Posterior cingulate gyrus (tissue), 11 donors: ENCODE measurements around the gene CTCF.

Source experiments
- DNase-seq, 10 donors: peaks; one replicate each; pipeline versions ENCODE4 v3.0.0 to v3.0.0-alpha.2; 2020 to 2021; ENCODE audit warnings: mixed read lengths in 3 of 10
- intact Hi-C: fragments of 100-400 bp; cut with DNase I; formaldehyde crosslinking; loops from one replicate; pipeline ENCODE4 v1.15.1; 2023

CTCF gene

GRCh38 chr16:67667817-67668494 lies 105.6 kb downstream of the CTCF start:
- peak; percentile 69 to 98 (median 88) for DNase-seq
- intact Hi-C loops, result loop anchor here (1.0 to 10.0 kb wide), 4 partner anchors 54 to 177 kb away; partner anchors contain the start of genes CENPT, CTCF, NUTF2 and THAP11

GRCh38 chr16:67668495-67669157 lies 106.3 kb downstream of the CTCF start:
- DNase-seq, result no peak
- intact Hi-C loops, result loop anchor here (2.0 to 10.0 kb wide), 3 partner anchors 54 to 176 kb away; partner anchors contain the start of genes CENPT, CTCF, NUTF2 and THAP11

DNA sequence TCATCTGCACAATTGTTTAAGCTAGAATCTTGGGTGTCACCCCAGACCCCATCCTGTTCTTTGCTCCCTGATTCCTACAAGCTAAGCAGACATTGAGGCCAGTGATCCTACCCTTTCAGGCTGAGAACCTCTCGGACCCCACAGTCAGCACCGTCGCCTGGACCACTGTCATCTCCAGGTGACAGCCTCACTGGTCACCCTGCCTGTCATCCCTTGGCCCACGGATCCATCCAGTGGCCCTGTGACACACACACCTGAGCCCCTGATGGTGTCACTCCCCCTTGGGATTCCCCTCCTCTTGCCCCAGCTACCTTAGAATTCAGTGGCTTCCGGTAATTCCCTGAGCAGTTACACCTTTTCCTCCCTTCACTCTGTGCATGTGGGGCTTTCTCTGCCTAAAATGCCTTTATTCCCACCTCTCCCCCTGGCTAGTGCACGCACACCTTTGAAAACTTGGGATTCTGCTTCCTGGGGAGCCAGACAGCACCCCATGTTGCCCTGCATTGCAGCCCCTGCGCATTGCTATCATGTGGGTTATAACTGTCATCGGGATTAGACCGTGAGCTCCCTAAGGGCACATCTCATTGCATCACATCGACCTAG lies 107.3 kb downstream of the CTCF start:
- no peak for DNase-seq
- intact Hi-C loops, result loop anchor here (2.0 to 10.0 kb wide), 5 partner anchors 53 to 255 kb away; partner anchors contain the start of genes CENPT, CTCF, NUTF2 and RANBP10

DNA sequence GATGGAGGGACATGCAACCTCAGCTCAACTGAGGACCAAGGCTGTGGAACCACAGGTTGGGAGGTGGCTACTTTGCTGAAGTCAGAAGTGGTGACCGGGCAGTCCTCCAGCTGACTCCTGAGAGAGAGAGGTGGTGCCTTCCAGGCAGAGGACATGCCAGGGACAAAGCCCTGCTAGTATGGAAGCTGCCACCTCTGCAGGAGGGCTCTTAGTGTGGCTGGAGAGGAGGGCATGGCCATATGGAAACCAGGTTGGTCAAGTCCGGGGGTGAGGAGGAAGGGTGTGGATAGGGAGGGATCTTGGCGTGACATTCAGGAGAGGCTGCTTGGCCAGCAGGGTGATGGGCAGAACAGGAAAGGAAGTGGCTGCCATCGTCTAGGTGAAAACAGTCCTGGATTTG lies 110.0 kb downstream of the CTCF start:
- DNase-seq, result no peak
- intact Hi-C loops, result loop anchor here (10.0 kb wide), 2 partner anchors 132 to 252 kb away; partner anchors contain the start of genes RANBP10 and TSNAXIP1

DNA sequence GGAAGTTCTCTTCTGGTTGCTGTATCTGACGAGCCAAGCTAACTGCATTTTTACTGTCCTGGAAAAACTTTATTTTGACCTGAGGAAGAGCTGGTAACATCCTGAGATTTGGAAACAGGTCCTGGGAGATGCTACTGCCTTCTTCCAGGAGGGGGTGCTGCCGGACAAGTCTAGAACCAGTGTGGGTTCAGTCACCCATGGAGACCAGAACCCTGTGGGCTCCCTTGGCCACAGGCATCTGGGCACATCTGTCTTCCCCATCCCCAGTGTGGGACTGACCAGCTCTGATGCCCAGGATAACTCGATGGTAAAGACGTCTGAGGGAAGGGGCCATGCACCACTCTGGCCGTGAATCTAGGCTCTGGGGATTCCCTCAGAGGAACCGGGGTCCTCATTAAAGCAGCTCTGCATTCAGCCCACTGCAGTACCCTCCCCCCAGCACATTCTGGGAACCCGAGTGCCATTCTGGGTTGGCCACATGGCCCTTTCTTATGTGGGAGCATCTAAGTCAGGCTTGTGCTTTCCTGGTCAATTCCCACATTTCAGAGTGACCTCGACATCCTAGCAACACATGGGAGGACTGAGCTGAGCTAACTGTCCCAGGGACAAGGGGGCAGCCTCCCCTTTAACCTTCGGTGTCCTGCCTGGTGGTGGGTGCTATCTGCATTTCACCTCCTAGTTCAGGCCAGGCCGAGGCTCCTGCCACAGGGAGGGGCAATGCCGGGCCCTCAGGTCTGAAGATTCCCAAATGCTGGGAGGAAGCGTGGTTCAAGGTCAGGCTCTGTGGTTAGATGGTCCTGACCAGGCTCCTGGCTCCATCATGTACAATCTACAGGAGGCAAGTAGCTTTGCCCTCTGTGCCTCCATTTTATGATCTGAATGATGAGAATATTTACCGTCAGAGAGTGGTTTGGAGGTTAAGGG lies 110.7 kb downstream of the CTCF start:
- intact Hi-C loops, result loop anchor here (10.0 kb wide), 2 partner anchors 132 to 252 kb away; partner anchors contain the start of genes RANBP10 and TSNAXIP1
- peak in 8 of 10 donors; percentile 39 to 95 (median 67) for DNase-seq

DNA sequence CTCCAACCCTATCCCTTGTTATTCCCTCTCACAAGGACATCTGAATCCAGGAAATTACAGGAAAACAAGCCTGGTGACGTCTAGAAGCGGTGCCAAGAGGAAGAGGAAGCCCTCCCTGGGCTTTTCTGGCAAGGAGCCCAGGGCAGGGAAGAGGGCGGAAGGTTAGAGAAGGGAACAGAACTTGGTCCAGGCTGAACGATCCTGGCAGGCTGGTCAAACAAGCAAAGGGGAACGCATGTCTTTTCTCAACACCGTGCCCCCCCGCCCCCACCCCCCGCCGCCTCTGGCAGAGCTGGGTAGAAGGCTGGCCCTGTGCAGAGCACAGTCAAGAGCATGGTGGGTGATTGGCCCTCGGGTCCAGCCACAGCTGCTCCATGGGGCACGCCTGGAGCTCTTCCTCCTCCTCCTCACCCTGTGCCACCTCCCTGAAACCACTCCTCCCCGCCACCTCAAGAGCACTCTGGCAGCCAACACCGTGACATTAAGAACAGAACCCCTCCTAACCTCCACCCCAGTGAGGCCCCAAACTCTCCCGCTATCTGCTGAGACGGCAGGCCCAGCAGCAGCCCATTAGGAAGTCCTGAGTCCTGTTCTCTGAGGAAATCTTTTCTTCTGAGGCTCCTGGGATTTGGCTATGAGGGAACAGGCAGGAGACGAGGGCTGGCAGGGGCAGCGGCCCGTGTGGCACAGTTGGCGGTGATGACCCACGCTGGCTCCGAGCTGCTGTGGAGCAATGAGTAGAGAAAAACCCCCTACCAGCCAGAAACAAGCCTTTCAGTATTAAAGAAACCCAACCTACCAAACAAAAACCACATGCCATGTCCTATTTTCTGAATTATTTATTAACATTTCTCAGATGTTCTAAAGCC lies 111.6 kb downstream of the CTCF start:
- intact Hi-C loops, result loop anchor here (10.0 kb wide), 2 partner anchors 131 to 251 kb away; partner anchors contain the start of genes RANBP10 and TSNAXIP1
- peak in 1 of 10 donors; percentile 84 for DNase-seq

- intact Hi-C loops, result loop anchor here (10.0 kb wide), 2 partner anchors 130 to 250 kb away; partner anchors contain the start of genes RANBP10 and TSNAXIP1
- peak in 1 of 10 donors; percentile 75 for DNase-seq
These were observed 112.7 kb downstream of the CTCF start for GRCh38 chr16:67674851-67675578.

DNA sequence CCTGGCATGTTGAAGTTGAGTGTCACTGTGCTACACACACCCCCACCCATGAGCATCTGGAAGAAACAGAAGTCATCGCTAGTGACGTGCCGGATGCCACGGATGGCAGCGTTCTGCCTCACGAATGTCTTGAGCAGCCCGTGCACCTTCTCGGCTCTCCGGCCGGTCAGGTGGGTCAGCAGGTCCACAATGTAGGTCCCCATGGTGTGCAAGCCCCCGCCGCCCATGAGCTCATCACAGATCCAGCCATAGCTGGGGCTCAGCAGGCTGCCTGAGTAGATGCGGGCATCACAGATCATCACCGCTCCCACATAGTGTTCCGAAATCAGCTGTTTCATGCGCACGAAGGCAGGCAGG lies 113.2 kb downstream of the CTCF start:
- DNase-seq, result peak in 1 of 10 donors; percentile 74
- intact Hi-C loops, result loop anchor here (10.0 kb wide), 2 partner anchors 129 to 249 kb away; partner anchors contain the start of genes RANBP10 and TSNAXIP1

DNA sequence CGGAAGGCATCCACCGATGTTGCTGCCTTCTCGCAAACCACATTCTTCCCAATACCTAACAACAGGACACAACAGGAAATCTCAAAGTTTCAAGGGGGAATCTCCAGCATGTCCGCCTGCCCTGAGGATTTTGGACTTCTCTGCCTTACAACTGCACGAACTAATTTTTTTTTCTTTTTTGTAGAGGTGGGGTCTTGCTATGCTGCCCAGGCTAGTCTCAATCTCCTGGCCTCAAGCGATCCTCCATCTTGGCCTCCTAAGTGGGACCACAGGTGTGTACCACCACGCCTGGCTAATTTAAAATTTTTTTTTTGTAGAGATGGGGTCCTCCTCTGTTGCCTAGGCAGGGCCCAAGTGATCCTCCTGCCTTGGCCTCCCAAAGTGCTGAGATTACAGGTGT lies 113.7 kb downstream of the CTCF start:
- no peak for DNase-seq
- intact Hi-C loops, result loop anchor here (10.0 kb wide), 2 partner anchors 129 to 249 kb away; partner anchors contain the start of genes RANBP10 and TSNAXIP1

DNA sequence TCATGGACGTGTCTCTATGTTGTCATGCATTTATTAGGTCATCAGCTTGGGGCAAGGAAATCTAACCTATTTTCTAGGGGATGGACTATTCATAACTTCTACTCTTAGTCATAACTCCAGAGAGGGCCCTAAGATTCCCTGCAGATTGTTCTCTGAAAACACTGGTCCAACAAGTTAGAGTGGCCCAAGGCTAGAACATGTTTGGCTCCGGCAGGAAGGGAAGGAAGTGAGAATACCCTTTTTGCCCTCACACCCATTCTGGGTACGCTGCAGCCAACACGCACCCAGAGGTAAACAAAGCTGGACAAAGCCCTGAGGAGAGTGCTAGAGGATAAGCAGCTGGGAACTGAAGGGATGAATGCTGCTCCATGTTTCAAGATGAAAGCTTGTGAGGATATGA lies 114.2 kb downstream of the CTCF start:
- intact Hi-C loops, result loop anchor here (10.0 kb wide), 2 partner anchors 128 to 248 kb away; partner anchors contain the start of genes RANBP10 and TSNAXIP1
- peak in 2 of 10 donors; percentile 1 to 8 for DNase-seq

DNA sequence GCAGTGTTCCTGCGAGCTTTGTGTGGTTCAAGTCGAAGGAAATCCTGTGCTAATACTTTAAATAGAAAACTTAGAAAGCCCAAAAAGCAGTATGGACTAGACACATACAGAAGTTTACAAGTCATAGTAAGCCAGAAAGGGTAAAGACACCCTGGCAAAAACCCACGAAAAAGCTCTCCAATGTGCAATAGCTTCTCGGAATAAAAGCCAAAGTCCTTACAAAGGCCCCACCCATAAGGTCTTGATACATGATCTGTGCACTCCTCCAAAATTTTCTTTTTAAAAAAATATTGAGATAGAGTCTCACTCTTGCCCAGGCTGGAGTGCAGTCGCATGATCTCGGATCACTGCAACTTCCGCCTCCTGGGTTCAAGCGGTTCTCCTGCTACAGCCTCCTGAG lies 114.6 kb downstream of the CTCF start:
- peak in 2 of 10 donors; percentile 12 to 33 for DNase-seq
- intact Hi-C loops, result loop anchor here (10.0 kb wide), 2 partner anchors 128 to 248 kb away; partner anchors contain the start of genes RANBP10 and TSNAXIP1

GRCh38 chr16:67677712-67678111 lies 115.4 kb downstream of the CTCF start:
- peak in 3 of 10 donors; percentile 13 to 40 (median 30) for DNase-seq
- intact Hi-C loops, result loop anchor here (10.0 kb wide), 2 partner anchors 127 to 247 kb away; partner anchors contain the start of genes RANBP10 and TSNAXIP1

- DNase-seq, result peak in 2 of 10 donors; percentile 12 to 14
- intact Hi-C loops, result loop anchor here (10.0 kb wide), 2 partner anchors 126 to 246 kb away; partner anchors contain the start of genes RANBP10 and TSNAXIP1
These were observed 116.2 kb downstream of the CTCF start for GRCh38 chr16:67678354-67679023.

DNA sequence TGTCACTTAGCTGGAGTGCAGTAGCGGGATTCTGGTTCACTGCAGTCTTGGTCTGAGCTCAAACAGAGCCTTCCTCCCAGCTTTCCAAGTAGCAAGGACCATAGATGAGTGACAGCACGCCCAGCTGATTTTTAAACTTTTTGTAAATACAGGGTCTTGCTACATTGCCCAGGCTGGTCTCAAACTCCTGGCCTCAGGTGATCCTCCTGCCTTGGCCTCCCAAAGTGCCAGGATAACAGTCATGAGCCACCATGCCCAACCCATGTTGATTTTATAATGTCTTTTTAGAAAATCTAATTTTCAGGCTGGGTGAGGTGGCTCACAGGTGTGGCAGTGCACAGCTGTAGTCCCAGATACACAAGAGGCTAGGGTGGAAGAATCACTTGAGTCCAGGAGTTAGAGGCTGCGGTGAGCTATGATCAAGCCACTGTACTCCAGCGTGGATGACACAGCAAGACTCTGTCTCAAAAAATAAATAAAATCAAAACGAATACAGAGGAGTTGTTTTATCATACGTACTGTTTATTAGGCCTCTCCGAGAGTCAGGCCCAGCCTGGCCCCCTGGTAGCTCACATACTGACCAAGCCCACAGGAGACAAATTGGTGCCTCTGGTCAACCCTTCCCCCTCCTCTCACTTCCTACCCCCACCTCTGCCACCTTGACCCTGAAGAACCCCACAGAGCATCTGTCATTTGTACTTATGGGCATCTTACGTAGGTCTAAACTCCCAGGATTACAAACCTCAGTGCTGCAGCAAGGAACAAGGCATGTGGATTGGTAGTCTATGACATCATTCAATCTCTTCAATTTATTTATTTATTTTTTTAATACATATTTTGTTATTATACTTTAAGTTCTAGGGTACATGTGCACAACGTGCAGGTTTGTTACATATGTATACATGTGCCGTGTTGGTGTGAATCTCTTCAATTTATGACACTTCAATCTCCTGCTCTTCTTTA lies 117.9 kb downstream of the CTCF start:
- intact Hi-C loops, result loop anchor here (10.0 kb wide), 2 partner anchors 125 to 245 kb away; partner anchors contain the start of genes RANBP10 and TSNAXIP1
- DNase-seq, result peak in 3 of 10 donors; percentile 10 to 57 (median 29)

DNA sequence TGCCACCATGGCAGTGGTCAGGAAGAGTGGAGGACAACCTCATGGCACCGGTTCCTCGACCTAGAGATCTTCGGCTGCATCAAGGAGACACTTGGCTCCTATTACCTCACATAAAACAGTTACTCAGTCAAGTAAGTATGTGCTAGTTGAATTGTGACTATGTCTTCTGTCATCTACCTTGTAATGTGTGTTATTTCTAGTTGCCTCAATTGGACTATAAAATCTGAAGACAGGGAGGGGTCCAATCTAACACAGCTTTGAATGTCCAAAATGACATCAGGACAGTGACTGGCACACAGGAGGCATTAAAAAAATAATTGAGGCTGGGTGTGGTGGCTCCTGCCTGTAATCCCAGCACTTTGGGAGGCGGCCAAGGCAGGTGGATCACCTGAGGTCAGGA lies 121.4 kb downstream of the CTCF start:
- DNase-seq, result peak in 3 of 10 donors; percentile 9 to 44 (median 10)
- intact Hi-C loops, result no loop called here
